NCI-H2029 treated with DMSO at 0.1 percent for 48 hours (cell line): ENCODE measurements around the gene RPL12.
"Not testable (repeated sequence)": the region's sequence is repeated elsewhere in the genome, so short reads cannot be mapped to it uniquely, and the experiment has no call there.

Experiments
- DNase-seq: peaks from one replicate; lab custom pipeline; 2025; lab: John Stamatoyannopoulos, UW

RPL12 gene

GRCh38 chr9:127467621-127468020 lies 16.4 kb upstream of the RPL12 start:
- DNase-seq, result no peak

DNA sequence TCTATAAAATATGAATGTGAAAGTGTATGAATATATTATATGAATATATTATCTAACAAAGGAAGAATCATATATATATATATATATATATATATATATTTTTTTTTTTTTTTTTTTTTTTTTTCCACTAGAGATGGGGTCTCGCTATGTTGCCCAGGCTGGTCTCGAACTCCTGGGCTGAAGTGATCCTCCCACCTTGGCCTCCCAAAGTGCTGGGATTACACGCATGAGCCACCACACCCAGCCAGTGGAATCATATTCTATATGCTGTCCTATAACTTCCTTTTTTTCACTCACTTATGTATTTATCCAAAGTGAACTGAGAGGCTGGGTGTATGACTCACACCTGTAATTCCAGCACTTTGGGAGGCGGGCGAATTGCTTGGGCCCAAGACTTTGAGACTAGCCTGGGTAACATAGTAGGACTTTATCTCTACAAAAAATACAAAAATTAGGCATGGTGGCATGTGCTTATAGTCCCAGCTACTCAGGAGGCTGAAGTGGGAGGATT lies 15.3 kb upstream of the RPL12 start:
- DNase-seq, result not testable (repeated sequence)

DNA sequence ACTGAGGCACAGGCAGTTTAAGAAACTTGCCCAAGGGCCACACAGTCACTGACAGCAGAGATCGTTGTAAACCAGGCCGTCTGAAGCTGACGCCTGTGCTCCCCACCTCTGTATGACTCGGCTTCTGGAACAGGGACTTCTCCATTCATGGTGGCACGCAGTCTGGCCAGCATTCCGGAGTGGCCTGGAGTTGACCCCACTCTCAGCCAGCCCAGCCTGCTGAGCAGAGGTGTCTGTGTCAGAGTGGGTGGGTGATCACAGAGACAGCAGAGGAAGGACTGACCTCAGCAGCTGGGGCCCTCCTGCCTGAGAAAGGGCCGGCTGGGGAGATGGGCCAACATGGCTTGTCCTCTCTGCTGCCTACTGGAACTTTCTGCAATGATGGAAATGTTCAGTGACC lies 12.7 kb upstream of the RPL12 start:
- no peak for DNase-seq

- no peak for DNase-seq
These were observed 12.2 kb upstream of the RPL12 start for GRCh38 chr9:127463382-127463781.

DNA sequence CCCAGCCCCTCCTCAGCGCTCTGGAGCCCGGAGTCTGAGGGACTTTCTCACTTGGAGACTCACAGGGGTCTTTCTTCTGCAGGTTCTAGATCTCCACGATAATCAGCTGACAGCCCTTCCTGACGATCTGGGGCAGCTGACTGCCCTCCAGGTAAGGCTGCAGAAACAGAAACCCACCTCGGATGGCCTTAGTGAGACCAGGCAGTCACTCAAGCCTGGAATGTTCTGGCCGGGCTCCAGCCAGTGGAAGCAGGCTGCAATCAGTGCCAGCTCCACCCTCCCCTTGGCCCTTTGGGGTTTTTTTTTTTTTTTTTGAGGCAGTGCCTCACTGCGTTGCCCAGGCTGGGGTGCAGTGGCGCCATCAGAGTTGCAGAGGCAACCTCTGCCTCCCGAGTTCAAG lies 7.7 kb upstream of the RPL12 start:
- no peak for DNase-seq

DNA sequence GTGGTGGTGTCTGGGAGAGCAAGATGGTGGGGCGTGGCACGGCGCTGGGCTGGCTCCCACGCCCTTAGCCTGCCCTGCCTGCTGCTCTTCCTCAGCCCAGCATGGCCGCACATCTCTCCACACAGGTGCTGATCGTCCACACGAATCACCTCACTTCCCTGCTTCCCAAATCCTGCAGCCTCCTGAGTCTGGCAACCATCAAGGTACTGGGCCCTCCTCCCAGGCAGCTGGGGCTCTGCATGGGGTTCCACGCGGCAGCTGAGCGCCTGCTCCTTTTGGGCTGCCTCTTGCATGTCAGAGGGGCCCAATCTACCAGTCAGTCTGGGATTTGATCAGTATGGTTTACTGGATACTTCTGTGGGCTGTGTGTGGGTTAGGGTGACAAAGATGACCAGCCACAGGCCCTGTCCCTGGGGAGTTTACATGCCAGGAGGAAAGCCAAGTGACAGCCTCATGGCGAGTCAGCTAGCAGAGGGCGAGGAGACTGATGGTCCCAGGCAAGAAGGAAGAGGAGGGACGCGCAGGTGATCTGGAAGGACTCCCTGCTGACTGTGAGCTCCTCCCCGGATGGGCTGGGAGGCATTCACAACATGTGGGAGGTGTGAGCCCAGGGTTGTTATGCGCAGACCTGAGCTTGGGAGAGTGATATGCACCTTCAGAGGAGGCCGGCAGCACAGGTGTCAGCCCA lies 6.1 kb upstream of the RPL12 start:
- DNase-seq, result no peak

DNA sequence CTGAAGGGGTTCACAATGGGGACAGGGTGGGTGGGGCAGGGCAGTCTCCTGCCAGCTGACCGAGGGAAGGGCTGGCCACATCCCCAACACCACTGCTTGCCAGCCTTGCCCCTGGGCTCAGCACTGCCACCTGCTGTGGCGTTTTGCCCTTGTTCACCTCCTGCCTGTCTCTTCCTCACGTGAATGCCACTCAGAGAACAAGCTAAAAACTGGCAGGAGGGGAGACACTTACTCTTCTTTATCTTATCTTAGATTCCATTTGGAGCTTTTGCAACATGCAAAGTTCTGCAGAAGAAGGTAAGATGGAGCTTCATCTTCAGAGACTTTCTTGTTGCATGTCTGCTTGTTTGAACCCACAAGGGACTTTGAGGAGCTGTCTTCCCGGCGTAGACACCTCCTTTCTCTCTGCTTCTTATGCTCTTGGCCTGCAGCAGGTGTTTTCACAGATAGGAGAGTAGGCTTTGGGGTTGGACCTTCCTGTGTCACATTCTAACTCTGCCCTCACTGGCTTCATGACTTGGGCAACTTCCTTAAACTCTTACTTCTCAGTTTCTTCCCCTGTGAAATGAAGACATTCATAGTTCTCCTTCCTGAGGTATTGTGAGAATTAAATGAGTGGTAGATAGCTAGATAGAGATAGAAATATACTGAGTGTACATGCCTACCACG lies 4.3 kb upstream of the RPL12 start:
- no peak for DNase-seq

DNA sequence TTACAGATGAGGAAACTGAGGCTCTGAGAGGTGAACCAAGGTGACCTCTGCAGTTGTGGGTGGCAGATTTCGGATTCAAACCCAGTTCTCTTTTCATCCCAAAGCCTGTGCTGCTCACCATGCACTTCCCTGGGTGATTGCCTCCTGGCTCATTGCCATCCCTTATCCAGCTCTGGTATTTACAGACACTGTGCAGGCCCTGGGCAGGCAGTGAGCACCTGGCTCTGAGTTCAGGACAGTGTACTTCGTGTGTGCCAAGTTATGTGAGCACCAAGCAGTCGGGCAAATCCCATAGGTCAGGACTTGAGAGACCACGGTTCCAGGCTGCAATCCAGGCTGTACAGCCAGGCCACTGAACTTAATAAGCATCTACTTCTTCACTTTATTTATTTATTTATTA lies 1.5 kb upstream of the RPL12 start:
- peak; percentile 63 for DNase-seq

GRCh38 chr9:127451858-127452656 lies 851 bp upstream of the RPL12 start:
- peak; percentile 40 for DNase-seq

- peak; percentile 51 for DNase-seq
These were observed 327 bp upstream of the RPL12 start for GRCh38 chr9:127451608-127451857.

DNA sequence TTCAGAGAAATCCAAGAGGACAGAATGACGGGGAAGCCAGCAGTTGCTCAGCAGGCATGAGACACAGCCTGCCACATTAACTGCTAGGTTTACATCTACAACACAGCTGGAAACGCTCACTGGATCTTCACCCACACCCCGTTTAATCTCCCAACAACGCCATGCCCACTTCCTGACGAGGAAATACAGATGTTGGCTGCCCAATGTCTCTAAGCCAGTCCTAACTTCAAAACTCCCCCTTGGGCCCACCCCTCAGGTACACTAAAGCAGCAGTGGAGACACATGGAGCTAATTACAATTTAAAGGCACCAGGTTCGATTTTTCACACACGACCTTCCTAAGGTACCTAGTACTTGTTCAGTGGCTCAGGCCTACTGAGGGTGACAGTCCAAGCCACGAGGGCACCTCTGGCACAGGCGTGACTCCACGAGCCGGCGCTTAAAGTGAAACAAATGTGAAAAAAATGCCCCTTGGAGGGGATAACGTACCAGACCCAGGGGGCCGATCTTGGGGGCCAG lies 904 bp downstream of the RPL12 start:
- no peak for DNase-seq

DNA sequence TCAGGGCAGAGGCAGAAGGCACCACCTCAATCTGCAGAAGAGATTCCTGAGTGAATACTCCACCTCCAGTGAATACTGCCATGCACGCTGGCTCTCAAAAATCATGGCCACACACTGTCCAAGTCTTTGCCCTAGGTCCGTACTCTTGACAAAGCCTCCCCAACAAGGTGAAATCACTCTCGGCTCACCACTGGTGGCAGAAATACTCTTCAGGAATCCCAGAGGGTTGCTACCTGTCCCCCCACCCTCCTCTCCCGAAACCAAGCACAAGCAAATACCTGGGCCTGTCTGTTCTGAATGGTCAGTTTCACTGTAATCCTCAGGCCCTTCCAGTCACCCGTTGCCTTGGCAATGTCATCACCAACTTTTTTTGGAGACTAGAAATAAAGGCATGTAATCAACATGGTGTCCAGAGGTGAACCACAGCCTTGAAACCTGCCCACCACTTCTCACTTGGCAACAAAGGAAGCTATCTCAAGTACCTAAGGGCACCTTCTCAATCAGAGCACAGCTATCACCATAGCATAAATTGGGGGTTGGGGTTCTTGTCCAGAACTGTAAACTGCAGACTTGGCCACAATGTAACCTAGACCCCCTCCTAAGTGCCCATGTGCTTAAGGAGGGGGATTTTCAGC lies 1.8 kb downstream of the RPL12 start:
- DNase-seq, result no peak

GRCh38 chr9:127448112-127448805 lies 2.9 kb downstream of the RPL12 start:
- no peak for DNase-seq

GRCh38 chr9:127447416-127448111 lies 3.6 kb downstream of the RPL12 start:
- no peak for DNase-seq

- no peak for DNase-seq
These were observed 4.3 kb downstream of the RPL12 start for GRCh38 chr9:127446713-127447415.

GRCh38 chr9:127445851-127446712 lies 5.1 kb downstream of the RPL12 start:
- DNase-seq, result no peak

DNA sequence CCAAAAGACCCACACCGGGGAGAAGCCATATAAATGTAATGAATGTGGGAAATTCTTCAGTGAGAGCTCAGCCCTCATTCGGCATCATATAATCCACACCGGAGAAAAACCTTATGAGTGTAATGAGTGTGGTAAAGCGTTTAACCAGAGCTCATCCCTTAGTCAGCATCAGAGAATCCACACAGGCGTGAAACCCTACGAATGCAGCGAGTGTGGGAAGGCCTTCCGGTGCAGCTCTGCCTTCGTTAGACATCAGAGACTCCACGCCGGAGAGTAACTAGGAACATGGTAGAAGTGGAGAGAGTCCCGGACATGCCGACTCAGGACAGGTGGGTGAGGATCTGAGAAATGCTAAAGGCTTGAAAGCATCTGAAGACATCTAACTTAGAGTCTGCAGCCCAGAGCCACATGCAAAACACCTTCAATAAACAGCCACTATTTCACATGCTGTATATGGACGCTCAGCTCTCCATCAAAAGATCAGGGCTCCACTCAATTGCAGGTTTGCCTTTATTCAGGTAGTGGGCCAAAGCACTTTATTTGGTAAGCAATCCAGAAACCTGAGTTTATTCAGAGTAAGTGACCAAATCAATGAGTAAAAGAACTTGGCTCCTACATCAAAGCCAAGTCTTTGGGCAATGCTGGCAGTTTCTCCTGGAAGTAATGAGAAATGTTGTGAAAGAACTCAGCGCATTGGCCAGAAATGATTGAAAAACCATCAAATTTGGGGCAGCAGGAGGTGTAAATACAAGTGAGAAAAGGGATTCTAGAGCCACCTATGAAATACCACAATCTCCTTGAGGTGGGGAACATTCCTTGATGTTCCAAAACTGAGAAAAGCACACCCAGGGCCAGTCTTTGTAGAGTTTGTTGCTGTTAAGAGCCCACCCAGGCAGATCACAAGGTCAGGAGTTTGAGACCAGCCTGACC lies 6.0 kb downstream of the RPL12 start:
- no peak for DNase-seq

- DNase-seq, result no peak
These were observed 6.8 kb downstream of the RPL12 start for GRCh38 chr9:127444283-127444920.
